Liver (tissue), 3 donors: ENCODE results near the gene MAST2.

ENCODE experiments used
- ATF3 ChIP-seq: IDR thresholded peaks from 2 replicates; pipeline ENCODE4 v1.6.1; 2016; ENCODE audit warnings: antibody characterized with exemption
- CTCF ChIP-seq: fragments of 150-350 bp; IDR thresholded peaks from 2 replicates; pipeline ENCODE4 v1.5.1; 2017; ENCODE audit warnings: improper control_type of control experiment, low read depth, low read length; ENCODE audit not compliant: missing input control
- EGR1 ChIP-seq, 2 donors: IDR thresholded peaks; 2 replicates each; pipeline ENCODE4 v1.6.1; 2016 to 2018; ENCODE audit warnings: antibody characterized with exemption in 2 of 2, low read depth in 2 of 2
- FOXA1 ChIP-seq: IDR thresholded peaks from 2 replicates; pipeline ENCODE4 v1.6.1; 2016; ENCODE audit warnings: antibody characterized with exemption
- GABPA ChIP-seq, 2 donors: IDR thresholded peaks in 1 of 2; conservative IDR thresholded peaks in 1 of 2; 2 replicates each; pipeline ENCODE4 v1.6.1; 2016; ENCODE audit warnings: antibody characterized with exemption in 2 of 2, mild to moderate bottlenecking in 1 of 2, moderate library complexity in 1 of 2
- HNF4A ChIP-seq, 2 donors: conservative IDR thresholded peaks; 2 replicates each; pipeline ENCODE4 v1.6.1; 2016; ENCODE audit warnings: antibody characterized with exemption in 2 of 2, mild to moderate bottlenecking in 2 of 2
- MAX ChIP-seq: IDR thresholded peaks from 2 replicates; pipeline ENCODE4 v1.6.1; 2016; ENCODE audit warnings: antibody characterized with exemption
- NR2F2 ChIP-seq: IDR thresholded peaks from 2 replicates; pipeline ENCODE4 v1.6.1; 2016; ENCODE audit warnings: antibody characterized with exemption
- RAD21 ChIP-seq, 2 donors: IDR thresholded peaks; 2 replicates each; pipeline ENCODE4 v1.6.1; 2016; ENCODE audit warnings: antibody characterized with exemption in 2 of 2, mild to moderate bottlenecking in 2 of 2
- REST ChIP-seq: IDR thresholded peaks from 2 replicates; pipeline ENCODE4 v1.6.1; 2016; ENCODE audit warnings: antibody characterized with exemption, mild to moderate bottlenecking
- SP1 ChIP-seq: IDR thresholded peaks from 2 replicates; pipeline ENCODE4 v1.6.1; 2018; ENCODE audit warnings: antibody characterized with exemption, mild to moderate bottlenecking
- TAF1 ChIP-seq: conservative IDR thresholded peaks from 2 replicates; pipeline ENCODE4 v1.6.1; 2016; ENCODE audit warnings: antibody characterized with exemption, mild to moderate bottlenecking
- YY1 ChIP-seq: IDR thresholded peaks from 2 replicates; pipeline ENCODE4 v1.6.1; 2016; ENCODE audit warnings: antibody characterized with exemption, mild to moderate bottlenecking
- ZBTB33 ChIP-seq: IDR thresholded peaks from 2 replicates; pipeline ENCODE4 v1.6.1; 2016; ENCODE audit warnings: antibody characterized with exemption
- donor health status: healthy.
- donor health status: healthy.

- TF ChIP-seq YY1 (no peak), CTCF (no peak), GABPA (IDR thresholded peaks at IDR 0.05 in 1 of 2, conservative IDR thresholded peaks at IDR 0.05 in 1 of 2) (no peak), EGR1 (IDR thresholded peaks at IDR 0.05; ENCODE audit: low read depth in 2 of 2) (no peak), REST (no peak), SP1 (no peak), ATF3 (no peak), HNF4A (conservative IDR thresholded peaks at IDR 0.05) (no peak), TAF1 (no peak), FOXA1 (no peak), ZBTB33 (no peak), RAD21 (IDR thresholded peaks at IDR 0.05) (no peak), NR2F2 (no peak), MAX (no peak)
Observed at GRCh38 chr1:45973121-45973520, 169.7 kb downstream of the MAST2 start.
